HT-29 (cell line): ENCODE results near the gene SERINC3. TPM values are rescaled to one million over a fixed set of nuclear protein-coding genes. Genes with fewer than 3 reads are reported as not detected.

Experiments
- DNase-seq: peaks from one replicate; pipeline ENCODE4 v3.0.0-alpha.2; 2015; ENCODE audit warnings: low spot score
- total RNA-seq: library from RNA; depleted of rRNA; stranded (reverse); fragments of >200 nt; shearing (Covaris generic); gene quantifications from 2 replicates; pipeline ENCODE4 v1.2.3, GENCODE V29; 2014

SERINC3 gene
- total RNA-seq, 1 experiment from 2014 or later, result 74.3 TPM

DNA sequence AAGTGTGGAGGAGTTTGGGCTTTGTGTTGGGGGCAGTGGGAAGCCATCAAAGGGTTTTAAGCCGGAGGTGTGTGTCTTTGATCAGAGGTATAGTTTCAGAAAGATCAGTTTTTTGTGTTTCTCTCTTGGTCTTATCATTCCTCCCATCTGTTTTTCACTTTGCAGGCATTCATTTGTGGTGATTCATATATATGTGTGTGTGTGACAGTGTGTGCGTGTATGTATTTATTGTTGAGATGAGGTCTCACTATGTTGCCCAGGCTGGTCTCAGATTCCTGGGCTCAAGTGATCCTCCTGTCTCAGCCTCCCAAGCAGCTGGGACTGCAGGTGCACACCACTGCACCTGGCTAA is 11.1 kb upstream of the SERINC3 start:
- no peak for DNase-seq

DNA sequence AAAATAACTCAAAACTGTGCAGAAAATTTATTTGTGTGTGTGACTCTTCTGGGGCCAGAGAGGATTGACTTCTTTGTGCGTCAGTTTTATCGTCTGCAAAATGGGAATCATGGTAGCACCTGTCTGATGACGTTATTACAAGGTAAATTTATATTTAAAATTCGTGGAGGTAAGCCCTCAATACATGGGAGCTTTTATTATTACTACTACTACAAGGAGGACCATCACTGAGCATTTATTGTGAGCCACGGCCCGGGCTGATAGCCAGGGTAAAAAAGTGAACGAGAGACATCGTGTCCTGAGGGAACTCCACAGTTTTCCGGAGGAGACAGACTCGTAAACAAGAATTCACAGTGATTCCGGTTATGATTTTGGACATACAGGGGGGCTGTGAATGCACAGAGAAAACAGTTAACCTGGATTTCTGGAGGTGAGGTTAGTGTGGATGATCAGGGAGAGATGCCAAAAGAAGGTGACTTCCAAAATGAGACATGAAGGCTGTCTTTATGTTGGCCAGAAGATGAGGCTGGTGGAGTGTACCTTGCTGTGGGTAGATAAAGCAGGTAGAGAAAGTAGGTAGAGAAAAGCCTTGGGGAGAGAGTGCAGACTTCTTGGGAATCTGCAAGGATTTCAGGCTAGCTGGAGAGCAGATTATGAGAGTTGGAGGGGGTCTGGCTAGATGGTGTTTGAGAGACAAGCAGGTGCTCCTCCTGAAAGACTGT is 10.6 kb upstream of the SERINC3 start:
- no peak for DNase-seq

DNA sequence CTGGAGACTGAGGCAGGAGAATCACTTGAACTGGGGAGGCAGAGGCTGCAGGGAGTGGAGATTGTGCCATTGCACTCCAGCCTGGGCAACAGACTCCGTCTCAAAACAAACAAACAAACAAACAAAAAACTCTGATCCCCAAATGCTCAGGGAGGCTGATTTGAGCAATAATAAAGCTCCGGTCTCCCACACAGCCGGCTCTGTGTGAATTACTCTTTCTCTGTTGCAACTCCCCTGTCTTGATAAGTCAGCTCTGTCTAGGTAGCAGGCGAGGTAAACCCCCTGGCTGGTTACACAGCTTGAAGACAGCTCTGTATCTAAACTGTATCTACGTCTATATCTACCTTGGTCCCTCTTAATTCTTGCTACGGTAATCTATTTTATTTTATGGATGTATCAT is 6.4 kb upstream of the SERINC3 start:
- no peak for DNase-seq

- DNase-seq, result no peak
Measured at GRCh38 chr20:44527716-44528199, 5.9 kb upstream of the SERINC3 start.

GRCh38 chr20:44526129-44526528 is 4.3 kb upstream of the SERINC3 start:
- DNase-seq, result peak; percentile 27

- DNase-seq, result no peak
Measured at GRCh38 chr20:44523746-44524145, 1.9 kb upstream of the SERINC3 start.

GRCh38 chr20:44522841-44523240 is 971 bp upstream of the SERINC3 start:
- no peak for DNase-seq

GRCh38 chr20:44520881-44521280 is 989 bp downstream of the SERINC3 start:
- DNase-seq, result no peak

- no peak for DNase-seq
Measured at GRCh38 chr20:44518248-44518647, 3.6 kb downstream of the SERINC3 start.

DNA sequence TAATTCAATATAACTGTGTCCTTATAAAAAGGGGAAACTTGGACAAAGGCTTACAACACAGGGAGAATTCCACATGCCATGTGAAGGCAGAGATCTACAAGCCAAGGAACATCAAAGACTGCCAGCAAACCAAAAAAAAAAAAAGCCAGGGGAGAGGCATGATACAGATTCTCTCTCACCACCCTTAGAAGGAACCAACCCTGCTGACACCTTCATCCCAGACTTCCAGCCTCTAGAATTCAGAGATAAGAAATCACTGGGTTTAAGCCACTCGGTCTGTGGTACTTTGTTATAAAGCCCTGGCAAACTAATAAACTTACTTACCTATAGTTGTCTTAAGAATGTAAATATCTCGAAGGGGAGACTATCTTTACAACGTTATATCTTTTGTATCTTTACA is 4.4 kb downstream of the SERINC3 start:
- DNase-seq, result no peak

DNA sequence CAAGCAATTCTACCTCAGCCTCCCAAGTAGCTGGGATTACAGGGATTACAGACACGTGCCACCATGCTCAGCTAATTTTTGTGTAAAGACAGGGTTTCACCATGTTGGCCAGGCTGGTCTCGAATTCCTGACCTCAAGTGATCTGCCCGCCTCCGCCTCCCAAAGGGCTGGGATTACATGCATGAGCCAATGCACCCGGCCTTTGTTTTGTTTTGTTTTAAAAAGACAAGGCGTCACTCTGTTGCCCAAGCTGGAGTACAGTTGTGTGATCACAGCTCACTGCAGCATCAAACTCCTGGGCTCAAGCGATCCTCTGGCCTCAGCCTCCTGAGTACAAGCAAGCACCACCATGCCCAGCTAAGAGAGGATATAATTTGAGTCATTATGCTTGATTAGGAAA is 5.4 kb downstream of the SERINC3 start:
- DNase-seq, result no peak

GRCh38 chr20:44513871-44514270 is 8.0 kb downstream of the SERINC3 start:
- no peak for DNase-seq

DNA sequence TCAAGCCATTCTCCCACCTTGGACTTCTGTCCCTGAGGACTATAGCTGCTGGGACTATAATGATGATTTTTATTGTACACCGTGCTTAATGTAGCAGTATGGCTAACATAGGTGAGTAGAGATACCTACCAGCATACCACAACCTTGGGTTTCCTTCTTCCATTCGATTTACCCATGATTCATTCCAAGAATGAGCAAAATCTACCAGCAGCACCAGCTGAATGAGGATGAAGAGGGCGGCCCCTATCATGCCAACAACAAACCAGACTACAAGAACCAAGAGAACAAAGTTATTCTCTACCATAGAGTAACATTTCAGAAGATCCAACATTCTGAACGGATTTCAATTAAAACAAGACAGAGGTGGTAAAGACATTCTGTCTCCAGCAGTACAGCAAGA is 12.1 kb downstream of the SERINC3 start:
- no peak for DNase-seq

GRCh38 chr20:44504402-44505307 is 17.2 kb downstream of the SERINC3 start:
- DNase-seq, result no peak

DNA sequence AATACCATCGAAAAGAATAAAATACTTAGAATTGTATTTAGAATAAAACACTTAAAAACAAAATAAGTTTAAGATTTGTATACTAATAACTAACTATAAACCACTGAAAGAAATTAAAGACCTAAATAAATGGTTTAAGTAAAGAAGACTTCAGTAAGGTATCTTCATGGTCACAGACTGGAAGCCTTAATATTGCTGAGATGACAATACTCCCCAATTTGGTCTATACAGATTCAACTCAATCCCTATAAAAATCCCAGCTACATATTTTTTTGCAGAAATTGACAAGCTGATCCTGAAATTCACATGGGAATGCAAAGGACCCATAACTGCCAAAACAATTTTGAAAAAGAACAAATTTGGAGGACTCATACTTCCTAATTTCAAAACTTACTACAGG is 18.9 kb downstream of the SERINC3 start:
- no peak for DNase-seq

GRCh38 chr20:44501448-44501847 is 20.4 kb downstream of the SERINC3 start:
- DNase-seq, result no peak

- no peak for DNase-seq
Measured at GRCh38 chr20:44500221-44500620, 21.6 kb downstream of the SERINC3 start.

- no peak for DNase-seq
Measured at GRCh38 chr20:44497761-44498160, 24.1 kb downstream of the SERINC3 start.

DNA sequence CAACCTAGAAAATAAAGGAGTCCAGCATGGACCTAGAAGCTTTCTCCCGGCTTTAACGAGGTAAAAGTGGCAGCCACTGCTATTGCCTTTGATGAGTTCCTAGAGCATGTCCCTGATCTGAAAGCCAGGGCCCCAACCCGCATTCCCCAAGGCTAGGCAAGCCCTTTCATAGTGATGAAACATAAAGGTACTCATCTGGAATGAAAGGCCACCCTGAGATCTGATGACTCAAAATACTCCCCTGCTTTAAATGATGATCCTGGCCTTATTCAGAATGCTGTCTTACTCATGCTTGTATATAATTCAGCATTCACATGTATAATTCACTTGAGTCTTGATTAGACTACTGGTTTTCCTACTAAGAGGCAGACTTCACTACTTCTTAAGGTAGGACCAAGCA is 24.9 kb downstream of the SERINC3 start:
- DNase-seq, result no peak

- no peak for DNase-seq
Measured at GRCh38 chr20:44495802-44496481, 25.9 kb downstream of the SERINC3 start.

GRCh38 chr20:44495257-44495656 is 26.6 kb downstream of the SERINC3 start:
- DNase-seq, result no peak

DNA sequence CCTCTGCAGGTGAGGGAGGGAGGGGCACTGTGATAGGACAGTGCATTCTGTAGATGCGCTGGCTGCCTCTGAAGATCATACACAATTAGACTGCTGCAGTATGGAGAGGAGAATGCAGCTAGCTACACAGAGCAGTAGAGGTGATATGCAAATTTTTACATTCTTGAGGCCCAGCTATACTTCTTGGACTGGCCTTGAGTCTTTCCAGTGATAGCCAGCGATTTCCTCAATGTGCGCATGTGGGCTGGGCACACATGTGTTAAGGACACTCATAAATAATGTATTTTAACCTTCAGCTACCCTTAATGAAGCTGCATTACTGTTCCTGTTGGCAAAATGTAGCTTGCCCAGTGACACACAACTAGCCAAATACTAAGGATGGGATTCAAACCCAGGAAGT is 27.2 kb downstream of the SERINC3 start:
- no peak for DNase-seq
